HK-2 (cell line): Measurements from ENCODE around the gene IDUA.

Experiments
- DNase-seq: peaks from one replicate; pipeline ENCODE4 v3.0.0-alpha.2; 2018; ENCODE audit not compliant: unreplicated experiment

IDUA gene

GRCh38 chr4:1015179-1015578, 28.3 kb downstream of the IDUA start:
- DNase-seq, result no peak

GRCh38 chr4:1015746-1016145, 28.9 kb downstream of the IDUA start:
- DNase-seq, result no peak

- DNase-seq, result no peak
Observed at GRCh38 chr4:1017211-1017610, 30.4 kb downstream of the IDUA start.

- DNase-seq, result no peak
Observed at GRCh38 chr4:1017706-1018105, 30.9 kb downstream of the IDUA start.

GRCh38 chr4:1018147-1019020, 31.5 kb downstream of the IDUA start:
- no peak for DNase-seq

GRCh38 chr4:1019320-1019719, 32.5 kb downstream of the IDUA start:
- no peak for DNase-seq

GRCh38 chr4:1019729-1020470, 33.1 kb downstream of the IDUA start:
- DNase-seq, result no peak

- no peak for DNase-seq
Observed at GRCh38 chr4:1021386-1022050, 34.7 kb downstream of the IDUA start.

- DNase-seq, result no peak
Observed at GRCh38 chr4:1022051-1022738, 35.4 kb downstream of the IDUA start.

- no peak for DNase-seq
Observed at GRCh38 chr4:1022739-1023066, 35.9 kb downstream of the IDUA start.

GRCh38 chr4:1023075-1023640, 36.3 kb downstream of the IDUA start:
- DNase-seq, result no peak

GRCh38 chr4:1023895-1024740, 37.3 kb downstream of the IDUA start:
- DNase-seq, result no peak

GRCh38 chr4:1024882-1025545, 38.2 kb downstream of the IDUA start:
- no peak for DNase-seq

- DNase-seq, result peak; percentile 68
Observed at GRCh38 chr4:1026115-1026514, 39.3 kb downstream of the IDUA start.

- DNase-seq, result no peak
Observed at GRCh38 chr4:1027219-1027914, 40.5 kb downstream of the IDUA start.

GRCh38 chr4:1027915-1028238, 41.0 kb downstream of the IDUA start:
- peak; percentile 43 for DNase-seq

- DNase-seq, result no peak
Observed at GRCh38 chr4:1028574-1029220, 41.9 kb downstream of the IDUA start.

GRCh38 chr4:1029529-1029928, 42.7 kb downstream of the IDUA start:
- no peak for DNase-seq

GRCh38 chr4:1030031-1030430, 43.2 kb downstream of the IDUA start:
- no peak for DNase-seq
